LHCN-M2 (cell line): ENCODE data around the gene BRAP. TPM values are rescaled to one million over a fixed set of nuclear protein-coding genes. Genes with fewer than 3 reads are reported as not detected.
A peak's percentile ranks its signal among the peaks of the same experiment; 100 is the strongest.
"Not testable (repeated sequence)": the region's sequence is repeated elsewhere in the genome, so short reads cannot be mapped to it uniquely, and the experiment has no call there.

Experiments
- DNase-seq: peaks from one replicate; pipeline ENCODE4 v3.0.0-alpha.2; 2012; ENCODE audit warnings: low read depth
- total RNA-seq: library from RNA; depleted of rRNA; stranded (reverse); fragments of >200 nt; gene quantifications from 2 replicates; pipeline ENCODE4 v1.2.3, GENCODE V29; 2014

Gene BRAP
- total RNA-seq, 1 experiment from 2014 or later = 18.5 TPM

- no peak for DNase-seq
These were observed 8.6 kb downstream of the BRAP start for GRCh38 chr12:111677186-111677585.

DNA sequence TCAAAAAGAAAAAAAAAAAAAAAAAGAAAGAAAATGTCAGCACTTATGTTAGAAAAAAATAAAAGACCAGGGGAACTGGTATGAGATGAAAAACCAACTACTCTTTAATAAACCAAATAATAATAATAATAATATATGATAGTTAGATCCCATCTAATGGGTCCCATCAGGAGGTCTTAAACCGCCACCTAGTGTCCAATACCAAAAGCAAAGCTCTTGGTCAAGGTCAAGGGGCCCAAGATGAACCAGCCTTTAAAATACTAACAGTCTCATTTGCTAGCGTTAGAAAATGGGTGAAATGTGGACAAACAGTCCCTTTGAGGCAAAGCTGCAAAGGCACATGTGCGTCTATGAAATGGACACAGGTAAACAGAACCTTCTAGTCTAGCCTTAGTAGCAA, 12.3 kb downstream of the BRAP start:
- DNase-seq = peak; percentile 9

GRCh38 chr12:111672822-111673381, 12.9 kb downstream of the BRAP start:
- no peak for DNase-seq

GRCh38 chr12:111664961-111665865, 20.5 kb downstream of the BRAP start:
- no peak for DNase-seq

DNA sequence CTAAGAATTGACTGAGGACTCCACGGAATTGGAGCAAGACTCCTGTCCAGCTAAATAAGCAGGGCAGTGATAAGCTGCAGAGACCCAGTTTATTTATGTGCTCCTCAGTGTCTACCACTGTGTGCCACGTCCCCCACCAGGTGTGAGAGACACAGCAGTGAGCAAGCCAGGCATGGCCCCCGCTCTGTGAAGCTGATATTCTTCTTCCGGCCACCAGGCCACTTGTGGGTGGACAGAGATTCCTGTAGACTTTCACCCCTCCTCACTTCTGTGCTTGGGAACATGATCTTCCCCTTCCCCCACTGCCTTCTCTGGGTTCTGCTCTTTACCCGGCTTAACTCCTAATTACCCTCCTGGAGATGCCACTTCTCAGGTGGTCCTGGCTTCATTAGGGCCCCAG, 21.3 kb downstream of the BRAP start:
- DNase-seq = no peak

GRCh38 chr12:111656016-111656415, 29.7 kb downstream of the BRAP start:
- DNase-seq = no peak

GRCh38 chr12:111655356-111655755, 30.4 kb downstream of the BRAP start:
- no peak for DNase-seq

DNA sequence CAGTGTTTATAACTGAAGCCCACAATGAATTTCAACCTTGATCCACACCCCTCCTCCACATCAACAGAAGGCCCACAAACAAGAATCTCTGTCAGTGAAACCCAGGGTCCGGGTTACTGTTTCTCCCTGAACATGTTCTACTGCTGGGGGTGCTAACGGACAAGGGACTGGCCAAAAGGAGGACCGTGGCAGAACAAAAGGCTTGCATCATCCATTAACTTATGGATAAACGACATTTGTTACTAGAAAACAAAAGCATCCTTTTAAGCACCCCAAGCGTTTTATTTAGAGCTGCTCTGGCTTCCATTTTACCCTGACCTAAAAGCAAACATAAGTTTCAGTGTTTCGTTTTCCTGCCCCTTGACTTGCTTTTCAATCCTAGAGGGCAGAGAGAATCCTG, 32.2 kb downstream of the BRAP start:
- no peak for DNase-seq

GRCh38 chr12:111652530-111652929, 33.2 kb downstream of the BRAP start:
- not testable (repeated sequence) for DNase-seq

- no peak for DNase-seq
These were observed 34.8 kb downstream of the BRAP start for GRCh38 chr12:111650912-111651311.

DNA sequence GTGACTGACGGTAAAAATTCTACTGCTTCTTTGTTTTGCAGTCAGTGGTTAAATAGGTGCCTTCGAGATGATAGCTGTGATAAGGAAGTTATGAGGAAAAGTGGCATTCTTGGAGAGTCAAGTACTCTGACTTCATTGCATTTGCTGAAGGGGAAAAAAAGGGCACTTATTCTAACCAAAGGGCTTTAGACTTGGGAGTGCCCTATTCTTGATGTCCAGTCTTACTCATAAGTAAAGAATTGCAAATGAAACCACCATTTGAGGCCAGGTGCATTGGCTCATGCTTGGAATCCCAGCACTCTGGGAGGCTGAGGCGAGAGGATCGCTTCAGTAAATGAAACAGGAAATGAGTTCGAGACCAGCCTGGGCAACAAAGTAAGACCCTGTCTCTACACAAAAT, 40.3 kb downstream of the BRAP start:
- DNase-seq = peak; percentile 50

DNA sequence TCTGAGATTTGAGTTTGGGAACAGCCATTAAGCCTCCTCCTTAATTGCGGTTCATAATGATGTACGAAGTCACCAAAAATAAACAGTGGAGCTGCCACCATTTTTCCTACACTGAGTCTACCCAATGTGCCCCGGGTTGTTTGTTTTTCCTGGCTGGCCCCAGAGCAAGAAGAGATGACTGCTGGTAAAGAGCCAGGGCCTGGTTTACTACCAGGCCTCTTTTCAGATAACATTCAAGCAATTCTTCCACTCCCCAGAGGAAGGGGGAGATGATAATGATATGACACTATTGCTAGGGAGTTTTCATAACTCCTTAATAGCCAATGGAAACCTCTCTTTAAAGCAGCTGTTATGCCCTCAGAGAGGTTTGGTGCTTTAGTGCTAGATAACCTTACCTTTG, 42.3 kb downstream of the BRAP start:
- no peak for DNase-seq

DNA sequence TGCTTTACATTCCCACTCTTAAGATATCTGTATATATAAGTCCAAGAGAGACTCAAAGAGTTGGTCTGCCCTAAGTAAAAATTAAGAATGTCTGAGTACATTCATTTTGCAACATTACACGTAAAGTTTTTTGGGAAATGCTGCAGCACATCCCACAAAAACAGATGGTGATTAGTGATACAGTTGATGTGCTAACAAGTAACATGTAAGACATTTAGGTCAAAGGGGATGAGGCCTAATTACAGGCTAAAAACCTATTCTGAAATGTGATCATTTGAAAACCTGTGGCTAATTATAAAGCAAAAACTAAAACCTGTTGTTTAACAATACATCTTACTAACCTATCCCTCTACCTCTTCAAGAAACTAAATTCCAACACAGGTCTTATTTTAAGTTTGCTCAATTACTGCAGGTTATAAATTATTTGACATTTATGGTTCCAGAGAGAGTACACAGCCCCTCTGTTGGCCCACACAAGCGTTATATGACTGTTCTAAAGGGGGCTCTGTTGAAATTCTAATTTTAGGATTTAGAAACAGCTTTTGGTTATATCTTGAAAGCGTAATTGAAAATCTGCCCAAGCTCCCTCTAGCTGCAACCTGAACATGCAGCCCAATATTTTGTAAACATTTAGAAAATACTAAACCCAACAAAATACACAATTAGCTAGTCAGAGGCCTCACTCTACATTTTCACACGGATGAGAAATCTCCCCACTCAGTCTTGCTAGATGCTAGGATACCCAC, 42.9 kb downstream of the BRAP start:
- no peak for DNase-seq

GRCh38 chr12:111640506-111640905, 45.2 kb downstream of the BRAP start:
- DNase-seq = no peak

DNA sequence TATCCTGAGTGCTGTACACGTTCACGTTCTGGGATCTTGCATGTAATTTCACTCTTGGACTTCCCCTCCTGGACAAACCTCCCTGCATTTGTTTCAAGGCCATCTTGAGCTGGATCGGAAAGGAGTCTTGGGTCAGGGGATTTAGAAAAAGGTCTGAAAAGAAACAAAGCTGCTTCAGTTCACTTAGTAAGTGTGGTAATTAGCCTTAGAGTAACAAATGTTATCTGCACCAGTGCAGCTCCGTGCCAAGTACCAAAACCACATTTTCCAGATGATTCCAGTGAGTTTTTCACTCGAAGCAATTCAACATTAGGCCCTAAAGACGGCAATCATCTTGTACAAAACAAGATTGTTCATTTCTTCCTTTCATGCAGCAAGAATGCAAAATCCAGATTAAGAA, 47.2 kb downstream of the BRAP start:
- DNase-seq = no peak

GRCh38 chr12:111636209-111636945, 49.4 kb downstream of the BRAP start:
- peak; percentile 9 for DNase-seq

- no peak for DNase-seq
These were observed 50.2 kb downstream of the BRAP start for GRCh38 chr12:111635524-111635923.

- DNase-seq = no peak
These were observed 57.1 kb downstream of the BRAP start for GRCh38 chr12:111628505-111629260.

GRCh38 chr12:111626230-111626629, 59.5 kb downstream of the BRAP start:
- no peak for DNase-seq

GRCh38 chr12:111624540-111624939, 61.2 kb downstream of the BRAP start:
- DNase-seq = no peak

DNA sequence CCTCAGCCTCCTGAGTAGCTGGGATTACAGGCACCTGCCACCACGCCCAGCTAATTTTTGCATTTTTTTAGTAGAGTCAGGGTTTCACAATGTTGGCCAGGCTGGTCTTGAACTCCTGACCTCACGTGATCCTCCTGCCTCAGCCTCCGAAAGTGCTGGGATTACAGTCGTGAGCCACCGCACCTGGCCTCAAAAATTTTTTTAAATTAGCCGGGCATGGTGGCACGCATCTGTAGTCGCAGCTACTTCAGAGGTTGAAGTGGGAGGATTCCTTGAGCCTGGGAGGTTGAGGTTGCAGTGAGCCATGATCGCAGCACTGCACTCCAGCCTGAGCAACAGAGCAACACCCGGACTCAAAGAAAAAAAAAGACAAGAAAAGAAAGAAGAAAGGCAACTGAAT, 67.9 kb downstream of the BRAP start:
- DNase-seq = not testable (repeated sequence)
